GM18505 (cell line): ENCODE measurements around the gene MAP2.

Source experiments
- ATAC-seq: cut with Tn5 transposase; IDR thresholded peaks from one replicate; pipeline ENCODE4 v1.9.1; 2021; ENCODE audit not compliant: unreplicated experiment
- POLR2A ChIP-seq: IDR thresholded peaks from 4 replicates; pipeline ENCODE4 v1.6.1; 2011; ENCODE audit warnings: borderline replicate concordance; ENCODE audit not compliant: insufficient read depth, insufficient read length; ENCODE audit errors: extremely low read depth

The MAP2 gene

GRCh38 chr2:209423562-209424198 lies at the start of gene MAP2:
MAP2 (plus strand) TSS chr2:209424047; CDS start chr2:209653171, 229,124 bp downstream.
- peak; percentile 99 for ATAC-seq
- TF ChIP-seq POLR2A, result no peak

DNA sequence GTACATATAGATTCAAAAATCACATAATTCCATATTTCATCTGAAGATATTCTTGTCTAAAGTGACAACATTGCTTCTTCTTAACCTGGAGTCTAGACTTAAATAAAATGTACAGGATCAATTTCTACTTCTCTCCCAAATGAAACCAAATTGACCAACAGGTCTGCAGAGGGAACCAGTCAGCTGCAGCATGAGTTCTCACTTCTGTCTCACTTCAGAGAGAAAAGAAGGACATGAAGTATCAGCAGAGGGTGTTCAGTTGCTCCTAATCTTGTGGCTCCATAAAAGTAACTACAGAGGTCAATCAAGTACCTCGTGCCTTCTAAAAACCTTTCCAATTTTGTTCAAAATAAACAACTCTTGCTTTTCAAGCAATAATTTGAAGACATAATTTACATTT lies 47.2 kb upstream of the MAP2 start:
- no peak for ATAC-seq
- TF ChIP-seq POLR2A, result no peak

DNA sequence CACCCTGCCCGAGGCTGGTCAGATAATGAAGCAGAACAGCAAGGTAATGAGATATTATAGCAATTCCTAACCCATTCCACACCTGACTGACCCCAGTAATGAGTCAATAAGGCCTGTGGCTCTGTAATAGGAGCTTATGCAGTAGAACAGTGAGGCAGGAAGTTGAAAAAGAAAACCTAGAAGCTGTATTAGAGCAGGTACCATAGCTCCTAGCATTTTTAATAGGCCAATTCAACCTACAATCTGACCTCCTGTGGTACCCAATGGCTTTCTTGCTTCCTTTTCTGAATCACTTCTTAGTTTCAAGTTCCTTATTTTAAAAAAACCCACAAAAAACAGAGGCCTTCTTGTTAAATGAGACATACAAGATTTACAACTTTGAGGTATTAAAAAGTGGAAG lies 43.6 kb upstream of the MAP2 start:
- ATAC-seq, result peak; percentile 100
- TF ChIP-seq POLR2A, result no peak

- no peak for ATAC-seq
- no peak for TF ChIP-seq POLR2A
These were observed 42.8 kb upstream of the MAP2 start for GRCh38 chr2:209381091-209381490.

DNA sequence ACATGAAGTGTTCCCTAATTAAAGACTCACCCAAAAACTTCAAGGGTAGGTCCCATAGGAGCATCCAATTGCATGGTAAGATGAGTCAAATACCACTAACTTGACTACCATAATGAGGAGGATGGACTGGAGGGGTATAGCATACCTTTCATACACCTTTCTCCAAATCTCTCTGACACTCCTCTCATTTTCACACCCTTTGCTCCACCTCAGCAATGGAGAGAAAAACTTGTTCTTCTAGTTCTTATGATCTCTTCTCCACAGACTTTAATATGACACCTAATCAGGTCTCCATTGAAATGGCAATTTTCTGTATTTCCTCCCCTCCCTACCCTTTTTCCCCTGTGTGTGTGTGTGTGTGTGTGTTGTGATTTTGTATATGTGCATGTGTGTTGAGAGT lies 41.1 kb upstream of the MAP2 start:
- no peak for TF ChIP-seq POLR2A
- no peak for ATAC-seq

- no peak for TF ChIP-seq POLR2A
- ATAC-seq, result no peak
These were observed 40.6 kb upstream of the MAP2 start for GRCh38 chr2:209383212-209383611.

DNA sequence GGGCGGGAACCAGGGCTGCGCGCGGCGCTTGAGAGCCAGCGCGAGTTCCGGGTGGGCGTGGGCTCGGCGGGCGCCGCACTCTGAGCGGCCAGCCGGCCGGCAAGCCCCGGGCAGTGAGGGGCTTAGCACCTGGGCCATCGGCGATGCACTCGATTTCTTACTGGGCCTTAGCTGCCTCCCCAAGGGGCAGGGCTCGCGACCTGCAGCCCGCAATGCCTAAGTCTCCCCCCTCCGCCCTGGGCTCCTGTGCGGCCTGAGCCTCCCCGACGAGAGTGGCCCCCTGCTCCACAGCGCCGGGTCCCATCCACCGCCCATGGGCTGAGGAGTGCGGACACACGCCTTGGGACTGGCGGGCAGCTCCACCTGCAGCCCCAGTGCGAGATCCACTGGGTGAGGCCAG lies 36.5 kb upstream of the MAP2 start:
- no peak for TF ChIP-seq POLR2A
- no peak for ATAC-seq

DNA sequence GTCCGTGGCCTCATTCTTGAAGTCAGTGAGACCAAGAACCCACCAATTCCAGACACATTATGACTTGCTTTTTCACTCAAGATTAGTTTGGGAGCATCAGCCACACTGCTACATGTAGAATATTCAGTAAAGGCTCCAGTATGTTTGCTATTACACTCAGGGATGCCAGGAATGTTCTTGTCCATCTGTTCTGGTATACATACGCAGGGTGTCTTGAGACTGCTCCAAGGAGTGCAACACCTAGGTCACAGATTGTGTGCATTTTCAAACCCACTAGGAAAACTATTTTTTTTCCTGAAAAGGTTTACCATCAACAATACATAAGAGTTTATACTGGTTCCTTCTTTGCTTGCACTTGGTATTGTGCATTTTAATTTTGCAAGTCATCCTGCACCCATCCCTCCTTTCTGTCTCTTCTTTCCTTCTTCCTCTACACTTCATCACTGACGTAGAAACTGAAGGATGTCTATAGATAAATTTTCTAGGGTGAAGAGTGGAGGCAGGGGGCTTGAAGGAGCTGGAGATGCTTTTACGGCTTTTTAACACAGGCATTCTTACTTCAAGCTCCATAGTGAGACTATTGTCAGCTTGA lies 35.3 kb upstream of the MAP2 start:
- ATAC-seq, result no peak
- TF ChIP-seq POLR2A, result no peak

- ATAC-seq, result no peak
These were observed 34.7 kb upstream of the MAP2 start for GRCh38 chr2:209389171-209389618.

GRCh38 chr2:209390839-209391238 lies 33.0 kb upstream of the MAP2 start:
- no peak for ATAC-seq
- TF ChIP-seq POLR2A, result no peak

More at GRCh38 chr2:209389171-209389618, 34.7 kb upstream of the MAP2 start:
- no peak for TF ChIP-seq POLR2A

GRCh38 chr2:209391776-209392401 lies 32.0 kb upstream of the MAP2 start:
- TF ChIP-seq POLR2A, result no peak

DNA sequence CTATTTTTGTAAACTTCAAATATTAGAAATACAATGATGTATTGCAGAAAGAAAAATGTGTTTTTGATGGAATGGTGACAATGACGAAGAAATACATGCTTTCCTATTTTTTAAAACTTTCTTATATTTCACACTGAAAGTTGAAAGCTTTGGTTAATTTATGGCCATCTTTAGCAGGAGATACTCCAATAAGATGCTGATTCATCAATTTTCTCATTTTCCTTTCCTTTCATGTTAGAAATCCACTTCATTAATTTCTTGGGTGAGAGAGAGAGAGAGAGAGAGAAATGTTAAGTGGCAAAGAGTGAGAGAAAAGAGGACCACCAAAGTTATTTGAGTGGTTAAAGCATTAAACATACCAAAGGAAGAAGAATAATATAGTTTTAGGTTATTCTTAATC lies 28.6 kb upstream of the MAP2 start:
- no peak for ATAC-seq
- no peak for TF ChIP-seq POLR2A

More at GRCh38 chr2:209391776-209392401, 32.0 kb upstream of the MAP2 start:
- no peak for ATAC-seq

DNA sequence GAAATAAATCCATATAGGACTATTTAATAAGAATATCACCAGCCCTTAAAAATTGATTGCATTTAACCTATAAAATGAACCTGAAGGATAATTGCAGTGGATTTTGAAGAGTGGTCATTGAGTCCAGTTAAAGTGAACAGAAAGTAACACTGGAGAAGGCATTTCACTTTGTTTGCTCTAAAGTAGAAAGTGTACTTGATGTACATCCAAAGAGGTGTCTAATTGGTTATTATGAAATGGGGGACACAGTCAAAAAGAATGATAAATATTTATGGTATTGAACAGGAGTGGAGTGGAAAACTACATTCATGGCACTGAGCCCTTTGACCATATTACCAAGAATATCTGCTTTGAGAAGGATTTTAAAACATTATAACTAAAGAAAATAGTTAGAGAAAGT lies 28.2 kb upstream of the MAP2 start:
- ATAC-seq, result no peak
- TF ChIP-seq POLR2A, result no peak

DNA sequence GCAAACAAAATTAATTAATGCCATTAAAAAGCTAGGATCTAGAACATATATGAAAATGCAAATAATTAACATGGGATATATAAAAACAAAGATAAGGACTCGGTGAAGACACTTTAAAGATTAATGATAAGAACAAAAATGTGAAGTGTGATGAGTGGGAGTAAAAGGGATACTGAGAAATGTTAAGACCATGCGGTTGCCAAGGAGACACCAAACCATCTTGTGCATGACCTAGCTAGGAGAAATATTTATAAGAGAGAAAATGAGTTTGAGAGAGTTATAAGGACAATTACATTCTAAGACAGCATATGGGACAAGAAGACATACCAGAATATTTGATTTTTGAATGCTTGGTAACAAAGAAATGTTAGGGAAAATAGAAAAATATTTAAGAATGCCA lies 25.4 kb upstream of the MAP2 start:
- ATAC-seq, result no peak
- TF ChIP-seq POLR2A, result no peak

GRCh38 chr2:209401788-209402187 lies 22.1 kb upstream of the MAP2 start:
- TF ChIP-seq POLR2A, result no peak
- ATAC-seq, result no peak

GRCh38 chr2:209411296-209411695 lies 12.6 kb upstream of the MAP2 start:
- no peak for ATAC-seq
- no peak for TF ChIP-seq POLR2A
